Mammary epithelial cell (primary cell): ENCODE data around the gene DLX1.

Experiments used
- EZH2 ChIP-seq: IDR thresholded peaks from 2 replicates; pipeline ENCODE4 v1.6.1; 2012; ENCODE audit warnings: low read length, inconsistent platforms, borderline replicate concordance
- TF ChIP-seq, protein P1 (sequence below), 2 donors: IDR thresholded peaks in 1 of 2; conservative IDR thresholded peaks in 1 of 2; 2 replicates each; pipeline ENCODE4 v1.5.1; 2011 to 2012; ENCODE audit warnings: inconsistent platforms in 2 of 2, low read length in 2 of 2, mild to moderate bottlenecking in 2 of 2, control low read depth in 1 of 2, low read depth in 1 of 2; ENCODE audit not compliant: insufficient read depth in 1 of 2; ENCODE audit errors: extremely low read depth in 1 of 2

DNA sequence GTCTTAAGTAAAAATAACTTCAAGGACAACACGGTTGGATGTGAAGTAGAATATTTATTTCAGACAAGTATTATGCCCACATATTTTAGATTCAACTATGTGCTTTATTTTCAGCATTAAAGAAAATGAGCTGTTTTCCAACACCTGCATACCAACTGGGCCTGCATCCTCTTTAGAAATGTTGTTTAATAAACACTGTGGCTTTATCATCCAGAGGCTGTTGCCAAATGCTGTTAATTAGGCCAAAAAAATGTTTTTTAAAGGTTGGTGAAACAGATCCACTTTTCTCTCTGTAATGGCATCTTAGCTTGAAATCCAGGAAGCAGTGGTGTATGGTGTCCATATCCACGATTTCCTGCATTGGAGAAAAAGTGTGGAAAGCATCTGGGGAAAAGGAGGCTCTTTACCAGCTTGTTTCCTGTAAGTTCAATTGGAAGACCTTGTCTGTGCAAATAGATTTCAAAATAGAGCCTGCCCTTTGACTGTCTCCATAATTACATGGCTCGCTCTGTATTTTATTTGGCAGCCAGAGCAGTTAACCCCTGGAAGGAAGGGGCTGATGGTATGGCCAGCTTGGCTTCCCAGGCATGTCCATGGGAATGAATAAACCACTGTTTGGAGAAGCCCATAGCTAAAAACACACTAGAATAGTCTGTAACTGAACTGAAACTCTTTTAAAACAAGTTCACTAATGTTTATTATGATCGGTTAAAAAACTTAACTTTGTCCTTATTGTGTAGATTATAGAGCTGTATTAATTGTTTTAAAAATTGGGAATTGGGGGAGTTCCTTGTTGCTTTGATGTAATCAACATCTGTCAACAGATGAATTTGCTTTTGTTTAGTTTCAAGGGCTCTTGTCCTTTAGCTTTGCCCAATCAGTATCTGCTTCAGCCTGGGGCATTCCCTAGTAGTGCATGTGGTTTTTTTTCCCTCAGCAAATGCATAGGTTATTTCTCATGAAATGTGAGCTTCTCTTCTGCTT lies 33.0 kb upstream of the DLX1 start:
- TF ChIP-seq, protein P1, sequence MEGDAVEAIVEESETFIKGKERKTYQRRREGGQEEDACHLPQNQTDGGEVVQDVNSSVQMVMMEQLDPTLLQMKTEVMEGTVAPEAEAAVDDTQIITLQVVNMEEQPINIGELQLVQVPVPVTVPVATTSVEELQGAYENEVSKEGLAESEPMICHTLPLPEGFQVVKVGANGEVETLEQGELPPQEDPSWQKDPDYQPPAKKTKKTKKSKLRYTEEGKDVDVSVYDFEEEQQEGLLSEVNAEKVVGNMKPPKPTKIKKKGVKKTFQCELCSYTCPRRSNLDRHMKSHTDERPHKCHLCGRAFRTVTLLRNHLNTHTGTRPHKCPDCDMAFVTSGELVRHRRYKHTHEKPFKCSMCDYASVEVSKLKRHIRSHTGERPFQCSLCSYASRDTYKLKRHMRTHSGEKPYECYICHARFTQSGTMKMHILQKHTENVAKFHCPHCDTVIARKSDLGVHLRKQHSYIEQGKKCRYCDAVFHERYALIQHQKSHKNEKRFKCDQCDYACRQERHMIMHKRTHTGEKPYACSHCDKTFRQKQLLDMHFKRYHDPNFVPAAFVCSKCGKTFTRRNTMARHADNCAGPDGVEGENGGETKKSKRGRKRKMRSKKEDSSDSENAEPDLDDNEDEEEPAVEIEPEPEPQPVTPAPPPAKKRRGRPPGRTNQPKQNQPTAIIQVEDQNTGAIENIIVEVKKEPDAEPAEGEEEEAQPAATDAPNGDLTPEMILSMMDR (conservative IDR thresholded peaks at IDR 0.05 in 1 of 2, IDR thresholded peaks at IDR 0.05 in 1 of 2; ENCODE audit: extremely low read depth in 1 of 2, insufficient read depth in 1 of 2, low read depth in 1 of 2, low read length in 2 of 2), result no peak
- no peak for TF ChIP-seq EZH2
